ENCODE results near the gene NMNAT2.

NMNAT2 gene

GRCh38 chr1:183296782-183297181 lies 121.4 kb downstream of the NMNAT2 start:
- TF ChIP-seq FOXP2 (optimal IDR thresholded peaks at IDR 0.05; ENCODE audit: borderline replicate concordance, extremely low read depth, extremely low read length, insufficient read depth) (no peak), POLR2AphosphoS5 (IDR thresholded peaks at IDR 0.05; ENCODE audit: low read depth, low read length) (no peak), SIN3A (IDR thresholded peaks at IDR 0.05; ENCODE audit: borderline replicate concordance, insufficient read depth, low read length) (no peak), TAF1 (IDR thresholded peaks at IDR 0.05; ENCODE audit: borderline replicate concordance, insufficient read depth, low read length) (no peak)

- TF ChIP-seq POLR2AphosphoS5 (IDR thresholded peaks at IDR 0.05; ENCODE audit: low read depth, low read length) (no peak), FOXP2 (optimal IDR thresholded peaks at IDR 0.05; ENCODE audit: borderline replicate concordance, extremely low read depth, extremely low read length, insufficient read depth) (no peak), TAF1 (IDR thresholded peaks at IDR 0.05; ENCODE audit: borderline replicate concordance, insufficient read depth, low read length) (no peak), SIN3A (IDR thresholded peaks at IDR 0.05; ENCODE audit: borderline replicate concordance, insufficient read depth, low read length) (no peak)
- TF ChIP-seq, protein P1, sequence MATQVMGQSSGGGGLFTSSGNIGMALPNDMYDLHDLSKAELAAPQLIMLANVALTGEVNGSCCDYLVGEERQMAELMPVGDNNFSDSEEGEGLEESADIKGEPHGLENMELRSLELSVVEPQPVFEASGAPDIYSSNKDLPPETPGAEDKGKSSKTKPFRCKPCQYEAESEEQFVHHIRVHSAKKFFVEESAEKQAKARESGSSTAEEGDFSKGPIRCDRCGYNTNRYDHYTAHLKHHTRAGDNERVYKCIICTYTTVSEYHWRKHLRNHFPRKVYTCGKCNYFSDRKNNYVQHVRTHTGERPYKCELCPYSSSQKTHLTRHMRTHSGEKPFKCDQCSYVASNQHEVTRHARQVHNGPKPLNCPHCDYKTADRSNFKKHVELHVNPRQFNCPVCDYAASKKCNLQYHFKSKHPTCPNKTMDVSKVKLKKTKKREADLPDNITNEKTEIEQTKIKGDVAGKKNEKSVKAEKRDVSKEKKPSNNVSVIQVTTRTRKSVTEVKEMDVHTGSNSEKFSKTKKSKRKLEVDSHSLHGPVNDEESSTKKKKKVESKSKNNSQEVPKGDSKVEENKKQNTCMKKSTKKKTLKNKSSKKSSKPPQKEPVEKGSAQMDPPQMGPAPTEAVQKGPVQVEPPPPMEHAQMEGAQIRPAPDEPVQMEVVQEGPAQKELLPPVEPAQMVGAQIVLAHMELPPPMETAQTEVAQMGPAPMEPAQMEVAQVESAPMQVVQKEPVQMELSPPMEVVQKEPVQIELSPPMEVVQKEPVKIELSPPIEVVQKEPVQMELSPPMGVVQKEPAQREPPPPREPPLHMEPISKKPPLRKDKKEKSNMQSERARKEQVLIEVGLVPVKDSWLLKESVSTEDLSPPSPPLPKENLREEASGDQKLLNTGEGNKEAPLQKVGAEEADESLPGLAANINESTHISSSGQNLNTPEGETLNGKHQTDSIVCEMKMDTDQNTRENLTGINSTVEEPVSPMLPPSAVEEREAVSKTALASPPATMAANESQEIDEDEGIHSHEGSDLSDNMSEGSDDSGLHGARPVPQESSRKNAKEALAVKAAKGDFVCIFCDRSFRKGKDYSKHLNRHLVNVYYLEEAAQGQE (IDR thresholded peaks at IDR 0.05; ENCODE audit: insufficient read depth in 1 of 2, low read depth in 2 of 2, low read length in 2 of 2): no peak
Measured at GRCh38 chr1:183295521-183295920, 122.7 kb downstream of the NMNAT2 start.

DNA sequence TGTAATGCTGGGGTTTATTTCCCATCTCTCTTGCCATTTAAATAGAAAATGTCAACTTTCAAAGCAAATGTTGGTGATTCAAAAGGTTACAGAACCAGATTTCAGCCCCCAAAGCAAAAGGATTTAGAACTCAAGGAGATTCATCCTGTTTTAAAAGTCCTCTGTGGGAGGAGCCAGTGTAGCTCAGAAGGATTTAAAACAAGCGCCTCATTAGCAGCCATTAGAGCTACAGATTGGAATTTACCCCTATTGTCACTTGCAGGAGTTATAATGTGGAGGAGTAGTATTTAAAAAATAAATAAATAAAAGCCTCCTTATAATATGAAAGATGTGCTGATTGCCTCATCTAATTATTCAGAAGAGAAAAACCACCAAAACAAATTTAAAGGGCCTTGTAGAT lies 124.3 kb downstream of the NMNAT2 start:
- TF ChIP-seq SIN3A (IDR thresholded peaks at IDR 0.05; ENCODE audit: borderline replicate concordance, insufficient read depth, low read length): no peak
- no peak for TF ChIP-seq POLR2AphosphoS5 (IDR thresholded peaks at IDR 0.05; ENCODE audit: low read depth, low read length)
- TF ChIP-seq, protein P1 (IDR thresholded peaks at IDR 0.05; ENCODE audit: insufficient read depth in 1 of 2, low read depth in 2 of 2, low read length in 2 of 2): no peak
- no peak for TF ChIP-seq FOXP2 (optimal IDR thresholded peaks at IDR 0.05; ENCODE audit: borderline replicate concordance, extremely low read depth, extremely low read length, insufficient read depth)
- no peak for TF ChIP-seq TAF1 (IDR thresholded peaks at IDR 0.05; ENCODE audit: borderline replicate concordance, insufficient read depth, low read length)

GRCh38 chr1:183293241-183293640 lies 124.9 kb downstream of the NMNAT2 start:
- TF ChIP-seq, protein P1 (IDR thresholded peaks at IDR 0.05; ENCODE audit: insufficient read depth in 1 of 2, low read depth in 2 of 2, low read length in 2 of 2): no peak
- no peak for TF ChIP-seq POLR2AphosphoS5 (IDR thresholded peaks at IDR 0.05; ENCODE audit: low read depth, low read length)
- no peak for TF ChIP-seq FOXP2 (optimal IDR thresholded peaks at IDR 0.05; ENCODE audit: borderline replicate concordance, extremely low read depth, extremely low read length, insufficient read depth)
- TF ChIP-seq TAF1 (IDR thresholded peaks at IDR 0.05; ENCODE audit: borderline replicate concordance, insufficient read depth, low read length): no peak
- TF ChIP-seq SIN3A (IDR thresholded peaks at IDR 0.05; ENCODE audit: borderline replicate concordance, insufficient read depth, low read length): no peak

DNA sequence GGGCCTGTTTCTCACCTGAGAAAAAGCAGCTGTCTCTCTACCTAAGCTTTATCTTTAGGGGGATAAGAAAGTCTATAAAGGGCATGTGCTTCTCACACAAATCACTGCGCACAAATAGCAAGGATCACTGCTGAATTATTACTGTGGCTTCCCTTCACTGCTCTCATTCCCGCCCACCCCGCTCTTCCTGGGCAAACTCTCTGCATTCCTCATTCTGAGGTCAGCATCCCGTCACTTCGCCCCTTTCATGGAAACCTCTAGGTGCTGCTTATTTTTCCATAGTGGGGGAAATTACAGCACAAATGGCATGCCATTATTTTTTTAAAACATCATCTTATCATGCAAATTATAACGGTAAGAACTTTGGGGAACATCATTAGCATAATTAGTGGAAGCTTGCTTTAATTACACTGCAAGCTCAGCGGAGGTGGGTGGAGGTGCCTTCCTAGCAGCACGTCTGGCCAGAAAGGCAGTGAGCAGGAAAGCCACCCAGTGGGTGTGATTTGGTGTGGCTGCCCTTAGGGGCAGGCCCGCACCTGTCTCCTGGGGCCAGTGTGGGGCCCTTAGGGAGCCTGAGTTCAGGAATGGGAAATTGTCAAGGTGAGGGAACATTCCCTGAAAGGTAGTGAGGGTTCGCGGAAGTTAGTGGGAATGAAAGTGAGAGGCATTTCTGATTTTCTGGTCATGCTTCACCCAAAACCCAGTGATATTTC lies 126.2 kb downstream of the NMNAT2 start:
- TF ChIP-seq FOXP2 (optimal IDR thresholded peaks at IDR 0.05; ENCODE audit: borderline replicate concordance, extremely low read depth, extremely low read length, insufficient read depth) (no peak), TAF1 (IDR thresholded peaks at IDR 0.05; ENCODE audit: borderline replicate concordance, insufficient read depth, low read length) (no peak), POLR2AphosphoS5 (IDR thresholded peaks at IDR 0.05; ENCODE audit: low read depth, low read length) (no peak)
- TF ChIP-seq, protein P1 (IDR thresholded peaks at IDR 0.05; ENCODE audit: insufficient read depth in 1 of 2, low read depth in 2 of 2, low read length in 2 of 2): no peak

Data from PFSK-1 (cell line).